ENCODE measurements around the gene LRRC4C. TPM values are rescaled to one million over a fixed set of nuclear protein-coding genes. Genes with fewer than 3 reads are reported as not detected.

The LRRC4C gene
- total and polyA plus RNA-seq, 4 donors, result 0.10 to 0.93 (median 0.30) TPM

DNA sequence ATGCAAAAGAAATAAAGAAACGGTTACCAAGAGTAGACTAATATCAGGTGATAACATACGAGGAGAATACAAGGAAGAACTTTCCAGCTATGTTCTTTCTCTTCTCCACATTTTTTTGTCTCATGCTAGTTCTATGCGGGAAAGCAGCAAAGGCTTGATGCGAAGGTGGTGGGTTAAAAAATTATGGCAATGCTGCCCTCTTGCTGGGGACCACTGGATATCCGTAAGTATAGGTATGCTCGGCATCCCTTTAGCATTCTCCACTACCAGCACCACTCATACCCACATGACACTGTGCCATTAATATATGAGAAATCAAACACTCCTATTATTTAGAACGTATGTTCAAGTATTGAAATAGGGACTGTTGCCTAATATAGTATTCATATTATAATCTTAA, 776.4 kb downstream of the LRRC4C start (continued):
- TF ChIP-seq, protein P1, sequence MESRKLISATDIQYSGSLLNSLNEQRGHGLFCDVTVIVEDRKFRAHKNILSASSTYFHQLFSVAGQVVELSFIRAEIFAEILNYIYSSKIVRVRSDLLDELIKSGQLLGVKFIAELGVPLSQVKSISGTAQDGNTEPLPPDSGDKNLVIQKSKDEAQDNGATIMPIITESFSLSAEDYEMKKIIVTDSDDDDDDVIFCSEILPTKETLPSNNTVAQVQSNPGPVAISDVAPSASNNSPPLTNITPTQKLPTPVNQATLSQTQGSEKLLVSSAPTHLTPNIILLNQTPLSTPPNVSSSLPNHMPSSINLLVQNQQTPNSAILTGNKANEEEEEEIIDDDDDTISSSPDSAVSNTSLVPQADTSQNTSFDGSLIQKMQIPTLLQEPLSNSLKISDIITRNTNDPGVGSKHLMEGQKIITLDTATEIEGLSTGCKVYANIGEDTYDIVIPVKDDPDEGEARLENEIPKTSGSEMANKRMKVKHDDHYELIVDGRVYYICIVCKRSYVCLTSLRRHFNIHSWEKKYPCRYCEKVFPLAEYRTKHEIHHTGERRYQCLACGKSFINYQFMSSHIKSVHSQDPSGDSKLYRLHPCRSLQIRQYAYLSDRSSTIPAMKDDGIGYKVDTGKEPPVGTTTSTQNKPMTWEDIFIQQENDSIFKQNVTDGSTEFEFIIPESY (IDR thresholded peaks at IDR 0.05), result no peak
- TF ChIP-seq FOXA1 (IDR thresholded peaks at IDR 0.05) (no peak), YY1 (IDR thresholded peaks at IDR 0.05) (no peak)

DNA sequence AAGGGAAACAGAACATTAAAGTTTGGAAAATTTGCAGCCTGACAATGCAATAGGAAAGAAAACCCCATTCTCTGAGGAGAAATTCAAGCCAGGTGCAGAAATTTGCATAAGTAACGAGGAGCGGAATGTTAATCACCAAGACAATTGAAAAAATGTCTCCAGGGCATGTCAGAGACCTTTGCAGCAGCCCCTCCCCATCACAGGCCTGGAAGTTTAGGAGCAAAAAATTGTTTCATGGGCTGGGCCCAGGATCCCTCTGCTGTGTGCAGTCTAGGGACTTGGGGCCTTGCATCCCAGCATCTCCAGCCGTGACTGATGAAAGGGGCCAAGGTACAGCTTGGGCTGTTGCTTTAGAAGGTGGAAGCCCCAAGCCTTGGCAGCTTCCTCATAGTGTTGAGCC, 780.2 kb downstream of the LRRC4C start:
- Histone ChIP-seq H3K27me3 (ENCODE audit: control insufficient read depth in 4 of 4, insufficient read depth in 4 of 4, low read length in 3 of 4) (no peaks in the 10 kb centered on the region), H3K9ac (ENCODE audit: low read depth in 1 of 2, low read length in 2 of 2) (no peak overlapping the region), H3K27ac (ENCODE audit: low read depth in 1 of 2, low read length in 2 of 2) (no peak overlapping the region), H3K36me3 (ENCODE audit: control insufficient read depth in 4 of 4, insufficient read depth in 3 of 4, low read depth in 1 of 4, low read length in 3 of 4) (no peaks in the 10 kb centered on the region), H3K9me3 (ENCODE audit: control insufficient read depth in 4 of 4, low read length in 3 of 4) (no peaks in the 10 kb centered on the region), H3K4me1 (ENCODE audit: control insufficient read depth in 4 of 4, insufficient read depth in 4 of 4, low read length in 3 of 4) (no peaks in the 10 kb centered on the region), H3K4me3 (ENCODE audit: low read depth in 1 of 3, low read length in 3 of 3) (no peak overlapping the region)
- TF ChIP-seq, protein P2, sequence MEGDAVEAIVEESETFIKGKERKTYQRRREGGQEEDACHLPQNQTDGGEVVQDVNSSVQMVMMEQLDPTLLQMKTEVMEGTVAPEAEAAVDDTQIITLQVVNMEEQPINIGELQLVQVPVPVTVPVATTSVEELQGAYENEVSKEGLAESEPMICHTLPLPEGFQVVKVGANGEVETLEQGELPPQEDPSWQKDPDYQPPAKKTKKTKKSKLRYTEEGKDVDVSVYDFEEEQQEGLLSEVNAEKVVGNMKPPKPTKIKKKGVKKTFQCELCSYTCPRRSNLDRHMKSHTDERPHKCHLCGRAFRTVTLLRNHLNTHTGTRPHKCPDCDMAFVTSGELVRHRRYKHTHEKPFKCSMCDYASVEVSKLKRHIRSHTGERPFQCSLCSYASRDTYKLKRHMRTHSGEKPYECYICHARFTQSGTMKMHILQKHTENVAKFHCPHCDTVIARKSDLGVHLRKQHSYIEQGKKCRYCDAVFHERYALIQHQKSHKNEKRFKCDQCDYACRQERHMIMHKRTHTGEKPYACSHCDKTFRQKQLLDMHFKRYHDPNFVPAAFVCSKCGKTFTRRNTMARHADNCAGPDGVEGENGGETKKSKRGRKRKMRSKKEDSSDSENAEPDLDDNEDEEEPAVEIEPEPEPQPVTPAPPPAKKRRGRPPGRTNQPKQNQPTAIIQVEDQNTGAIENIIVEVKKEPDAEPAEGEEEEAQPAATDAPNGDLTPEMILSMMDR (IDR thresholded peaks at IDR 0.05; ENCODE audit: low read depth, low read length, missing input control), result no peak
- TF ChIP-seq YY1 (IDR thresholded peaks at IDR 0.05), result no peak
- TF ChIP-seq, protein P1 (IDR thresholded peaks at IDR 0.05), result no peak
- TF ChIP-seq, protein P3, sequence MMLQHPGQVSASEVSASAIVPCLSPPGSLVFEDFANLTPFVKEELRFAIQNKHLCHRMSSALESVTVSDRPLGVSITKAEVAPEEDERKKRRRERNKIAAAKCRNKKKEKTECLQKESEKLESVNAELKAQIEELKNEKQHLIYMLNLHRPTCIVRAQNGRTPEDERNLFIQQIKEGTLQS (IDR thresholded peaks at IDR 0.05), result no peak
- DNase-seq (ENCODE audit: low spot score), result no peak
- 87% methylated on average over 3 of the region's 3 CpGs for WGBS

DNA sequence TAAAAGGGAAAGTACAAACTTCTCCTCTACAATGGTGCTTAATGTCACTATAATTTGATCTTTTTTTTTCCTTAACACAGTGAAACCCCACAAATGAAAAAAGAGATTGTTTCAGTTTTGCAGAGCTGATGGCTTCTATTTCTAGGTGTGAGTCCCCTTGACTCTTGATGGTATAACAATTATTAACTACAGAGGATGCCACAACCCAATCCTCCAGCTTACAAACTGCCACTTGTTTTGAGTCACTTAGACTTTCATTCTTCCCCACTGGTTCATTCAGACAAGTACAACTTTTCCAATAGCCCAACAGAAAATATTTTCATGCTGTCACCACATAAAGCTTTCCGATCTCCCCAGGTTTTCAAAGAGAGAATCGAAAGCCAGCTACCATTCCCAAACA, 812.2 kb downstream of the LRRC4C start:
- Histone ChIP-seq H3K36me3 (ENCODE audit: control insufficient read depth in 4 of 4, insufficient read depth in 3 of 4, low read depth in 1 of 4, low read length in 3 of 4) (no peaks in the 10 kb centered on the region), H3K4me1 (ENCODE audit: control insufficient read depth in 4 of 4, insufficient read depth in 4 of 4, low read length in 3 of 4) (no peaks in the 10 kb centered on the region), H3K9me3 (ENCODE audit: control insufficient read depth in 4 of 4, low read length in 3 of 4) (peaks cover 0 to 1% (median 0%) of the 10 kb centered on the region in 4 donors), H3K9ac (ENCODE audit: low read depth in 1 of 2, low read length in 2 of 2) (no peak overlapping the region), H3K4me3 (ENCODE audit: low read depth in 1 of 3, low read length in 3 of 3) (no peak overlapping the region), H3K27ac (ENCODE audit: low read depth in 1 of 2, low read length in 2 of 2) (no peak overlapping the region), H3K27me3 (ENCODE audit: control insufficient read depth in 4 of 4, insufficient read depth in 4 of 4, low read length in 3 of 4) (no peaks in the 10 kb centered on the region)
- WGBS, result 95% methylated on average over 2 of the region's 2 CpGs
- no peak for DNase-seq (ENCODE audit: low spot score)
- TF ChIP-seq EGR1 (IDR thresholded peaks at IDR 0.05; ENCODE audit: low read depth in 2 of 2) (no peak), GABPA (IDR thresholded peaks at IDR 0.05 in 1 of 2, conservative IDR thresholded peaks at IDR 0.05 in 1 of 2) (no peak), HNF4G (IDR thresholded peaks at IDR 0.05) (no peak), TAF1 (conservative IDR thresholded peaks at IDR 0.05) (no peak), JUND (IDR thresholded peaks at IDR 0.05) (no peak), NR2F2 (IDR thresholded peaks at IDR 0.05) (no peak), RXRA (IDR thresholded peaks at IDR 0.05) (no peak), HNF4A (conservative IDR thresholded peaks at IDR 0.05) (no peak), FOXA1 (IDR thresholded peaks at IDR 0.05) (no peak), YY1 (IDR thresholded peaks at IDR 0.05) (no peak)
- TF ChIP-seq, protein P4, sequence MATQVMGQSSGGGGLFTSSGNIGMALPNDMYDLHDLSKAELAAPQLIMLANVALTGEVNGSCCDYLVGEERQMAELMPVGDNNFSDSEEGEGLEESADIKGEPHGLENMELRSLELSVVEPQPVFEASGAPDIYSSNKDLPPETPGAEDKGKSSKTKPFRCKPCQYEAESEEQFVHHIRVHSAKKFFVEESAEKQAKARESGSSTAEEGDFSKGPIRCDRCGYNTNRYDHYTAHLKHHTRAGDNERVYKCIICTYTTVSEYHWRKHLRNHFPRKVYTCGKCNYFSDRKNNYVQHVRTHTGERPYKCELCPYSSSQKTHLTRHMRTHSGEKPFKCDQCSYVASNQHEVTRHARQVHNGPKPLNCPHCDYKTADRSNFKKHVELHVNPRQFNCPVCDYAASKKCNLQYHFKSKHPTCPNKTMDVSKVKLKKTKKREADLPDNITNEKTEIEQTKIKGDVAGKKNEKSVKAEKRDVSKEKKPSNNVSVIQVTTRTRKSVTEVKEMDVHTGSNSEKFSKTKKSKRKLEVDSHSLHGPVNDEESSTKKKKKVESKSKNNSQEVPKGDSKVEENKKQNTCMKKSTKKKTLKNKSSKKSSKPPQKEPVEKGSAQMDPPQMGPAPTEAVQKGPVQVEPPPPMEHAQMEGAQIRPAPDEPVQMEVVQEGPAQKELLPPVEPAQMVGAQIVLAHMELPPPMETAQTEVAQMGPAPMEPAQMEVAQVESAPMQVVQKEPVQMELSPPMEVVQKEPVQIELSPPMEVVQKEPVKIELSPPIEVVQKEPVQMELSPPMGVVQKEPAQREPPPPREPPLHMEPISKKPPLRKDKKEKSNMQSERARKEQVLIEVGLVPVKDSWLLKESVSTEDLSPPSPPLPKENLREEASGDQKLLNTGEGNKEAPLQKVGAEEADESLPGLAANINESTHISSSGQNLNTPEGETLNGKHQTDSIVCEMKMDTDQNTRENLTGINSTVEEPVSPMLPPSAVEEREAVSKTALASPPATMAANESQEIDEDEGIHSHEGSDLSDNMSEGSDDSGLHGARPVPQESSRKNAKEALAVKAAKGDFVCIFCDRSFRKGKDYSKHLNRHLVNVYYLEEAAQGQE (IDR thresholded peaks at IDR 0.05), result no peak
- TF ChIP-seq, protein P1 (IDR thresholded peaks at IDR 0.05), result no peak
- TF ChIP-seq, protein P2 (IDR thresholded peaks at IDR 0.05; ENCODE audit: low read depth, low read length, missing input control), result no peak
- TF ChIP-seq, protein P3 (IDR thresholded peaks at IDR 0.05), result no peak

All from liver (tissue), 9 donors.